Measurements from ENCODE around the gene LEFTY1. TPM values are rescaled to one million over a fixed set of nuclear protein-coding genes. Genes with fewer than 3 reads are reported as not detected.

Gene LEFTY1
- polyA plus RNA-seq, 1 donor from 2014 or later = 4.1 TPM

DNA sequence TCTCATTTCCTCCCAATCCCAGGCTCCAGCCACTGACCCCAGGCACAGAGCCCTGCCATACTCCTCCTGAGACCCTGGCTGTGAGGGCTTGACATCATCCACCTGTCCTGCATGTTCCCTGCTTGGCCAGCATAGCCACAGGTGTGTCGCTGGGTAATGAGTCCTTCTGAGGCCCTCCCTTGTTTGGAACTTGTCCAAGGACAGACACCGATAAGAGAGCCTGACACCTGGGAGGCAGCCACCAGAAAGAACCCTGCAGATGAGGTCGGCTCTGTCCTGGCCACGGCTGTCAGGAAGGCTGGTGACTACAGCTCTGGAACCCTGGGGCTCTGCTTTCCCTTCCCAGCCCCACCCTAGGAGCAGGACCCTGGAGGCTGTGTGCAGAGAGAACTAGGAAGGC is 41.3 kb downstream of the LEFTY1 start:
- Histone ChIP-seq H3K27me3 (ENCODE audit: insufficient read depth, low read depth, low read length) (no peaks in the 10 kb centered on the region), H3F3A (ENCODE audit: insufficient read depth, low read length, poor library complexity, severe bottlenecking) (no peaks in the 10 kb centered on the region), H3K36me3 (ENCODE audit: insufficient read depth, low read length) (no peaks in the 10 kb centered on the region), H3K9me2 (ENCODE audit: insufficient read depth, low read length) (no peaks in the 10 kb centered on the region), H3K79me2 (replicated peaks; ENCODE audit: insufficient read depth, low read length) (no peaks in the 10 kb centered on the region), H3K9me3 (ENCODE audit: low read length) (no peaks in the 10 kb centered on the region), H2AFZ (ENCODE audit: low read depth, low read length) (no peak overlapping the region), H3K4me3 (ENCODE audit: low read length) (no peak overlapping the region), H3K9ac (ENCODE audit: low read length) (no peak overlapping the region), H4K20me1 (ENCODE audit: insufficient read depth) (no peaks in the 10 kb centered on the region), H3K4me2 (ENCODE audit: low read length) (no peak overlapping the region), H3K27ac (ENCODE audit: low read length) (no peak overlapping the region)
- TF ChIP-seq EZH2 (IDR thresholded peaks at IDR 0.05; ENCODE audit: borderline replicate concordance, insufficient read depth, low read length, poor library complexity, severe bottlenecking) (no peak), POLR2AphosphoS5 (IDR thresholded peaks at IDR 0.05) (no peak), TAF1 (IDR thresholded peaks at IDR 0.05; ENCODE audit: low read depth) (no peak), EP300 (conservative IDR thresholded peaks at IDR 0.05; ENCODE audit: poor library complexity, severe bottlenecking) (no peak), MXI1 (conservative IDR thresholded peaks at IDR 0.05; ENCODE audit: poor library complexity, severe bottlenecking) (no peak)
- TF ChIP-seq, protein P1, sequence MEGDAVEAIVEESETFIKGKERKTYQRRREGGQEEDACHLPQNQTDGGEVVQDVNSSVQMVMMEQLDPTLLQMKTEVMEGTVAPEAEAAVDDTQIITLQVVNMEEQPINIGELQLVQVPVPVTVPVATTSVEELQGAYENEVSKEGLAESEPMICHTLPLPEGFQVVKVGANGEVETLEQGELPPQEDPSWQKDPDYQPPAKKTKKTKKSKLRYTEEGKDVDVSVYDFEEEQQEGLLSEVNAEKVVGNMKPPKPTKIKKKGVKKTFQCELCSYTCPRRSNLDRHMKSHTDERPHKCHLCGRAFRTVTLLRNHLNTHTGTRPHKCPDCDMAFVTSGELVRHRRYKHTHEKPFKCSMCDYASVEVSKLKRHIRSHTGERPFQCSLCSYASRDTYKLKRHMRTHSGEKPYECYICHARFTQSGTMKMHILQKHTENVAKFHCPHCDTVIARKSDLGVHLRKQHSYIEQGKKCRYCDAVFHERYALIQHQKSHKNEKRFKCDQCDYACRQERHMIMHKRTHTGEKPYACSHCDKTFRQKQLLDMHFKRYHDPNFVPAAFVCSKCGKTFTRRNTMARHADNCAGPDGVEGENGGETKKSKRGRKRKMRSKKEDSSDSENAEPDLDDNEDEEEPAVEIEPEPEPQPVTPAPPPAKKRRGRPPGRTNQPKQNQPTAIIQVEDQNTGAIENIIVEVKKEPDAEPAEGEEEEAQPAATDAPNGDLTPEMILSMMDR (IDR thresholded peaks at IDR 0.05; ENCODE audit: poor library complexity, severe bottlenecking) = no peak

DNA sequence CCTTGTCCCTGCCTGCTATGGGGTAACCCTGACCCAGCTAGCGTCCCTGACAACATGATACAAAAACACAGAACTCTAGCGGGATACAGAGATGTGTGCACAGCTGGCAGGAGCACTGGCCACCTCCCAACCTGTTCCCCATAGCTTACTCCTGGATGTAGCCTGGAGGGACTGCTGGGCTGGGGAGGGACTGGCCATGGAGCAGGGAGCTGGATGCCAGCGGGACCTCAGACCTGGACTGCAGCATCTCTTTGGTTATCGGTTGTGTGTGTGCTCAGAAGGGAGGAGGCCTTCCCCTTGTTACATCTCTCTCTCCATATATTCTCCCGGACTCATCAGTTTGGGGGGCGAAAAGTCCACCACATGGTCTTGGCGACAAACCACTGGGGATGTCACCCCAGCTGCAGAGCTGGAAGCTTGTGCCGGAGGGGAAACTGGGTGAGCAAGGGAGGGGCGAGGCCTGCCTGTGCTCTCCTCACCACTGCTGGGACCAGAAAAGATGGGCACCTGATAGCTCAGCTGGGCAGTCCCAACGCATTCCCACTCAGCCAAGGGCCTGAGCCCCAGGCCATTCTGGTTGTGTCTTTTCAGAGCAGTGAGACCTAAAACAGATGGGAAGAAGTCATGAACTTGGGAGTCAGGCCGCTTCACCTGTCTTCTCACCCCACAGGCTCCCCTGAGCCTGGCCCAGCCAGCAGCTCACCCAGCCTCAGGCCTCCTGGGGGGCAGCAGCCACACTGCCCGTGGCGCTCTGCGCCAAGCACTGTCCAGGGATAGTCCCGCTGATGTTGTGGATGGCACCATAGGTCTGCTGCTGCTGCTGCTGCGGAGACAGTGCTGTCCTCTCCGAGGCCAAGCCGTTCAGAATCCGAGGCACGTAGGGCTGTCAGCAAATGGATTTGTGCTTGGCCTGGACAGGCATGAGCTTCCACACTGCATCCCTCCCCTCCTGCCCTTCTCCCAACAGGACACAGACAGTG is 42.3 kb downstream of the LEFTY1 start:
- no peak overlapping the region for H2AFZ ChIP-seq (ENCODE audit: low read depth, low read length)
- no peak overlapping the region for H3K27ac ChIP-seq (ENCODE audit: low read length)
- no peaks in the 10 kb centered on the region for H4K20me1 ChIP-seq (ENCODE audit: insufficient read depth)
- no peak overlapping the region for H3K9ac ChIP-seq (ENCODE audit: low read length)
- H3K79me2 ChIP-seq (replicated peaks; ENCODE audit: insufficient read depth, low read length) = no peaks in the 10 kb centered on the region
- H3K27me3 ChIP-seq (ENCODE audit: insufficient read depth, low read depth, low read length) = no peaks in the 10 kb centered on the region
- no peaks in the 10 kb centered on the region for H3K36me3 ChIP-seq (ENCODE audit: insufficient read depth, low read length)
- no peak overlapping the region for H3K4me2 ChIP-seq (ENCODE audit: low read length)
- no peak overlapping the region for H3K4me3 ChIP-seq (ENCODE audit: low read length)
- H3K9me2 ChIP-seq (ENCODE audit: insufficient read depth, low read length) = no peaks in the 10 kb centered on the region
- no peaks in the 10 kb centered on the region for H3K9me3 ChIP-seq (ENCODE audit: low read length)
- TF ChIP-seq SMC3 (conservative IDR thresholded peaks at IDR 0.05; ENCODE audit: poor library complexity) = no peak
- no peak for TF ChIP-seq MXI1 (conservative IDR thresholded peaks at IDR 0.05; ENCODE audit: poor library complexity, severe bottlenecking)
- TF ChIP-seq POLR2AphosphoS5 (IDR thresholded peaks at IDR 0.05) = no peak
- no peak for TF ChIP-seq EZH2 (IDR thresholded peaks at IDR 0.05; ENCODE audit: borderline replicate concordance, insufficient read depth, low read length, poor library complexity, severe bottlenecking)
- no peak for TF ChIP-seq TAF1 (IDR thresholded peaks at IDR 0.05; ENCODE audit: low read depth)
- no peak for TF ChIP-seq EP300 (conservative IDR thresholded peaks at IDR 0.05; ENCODE audit: poor library complexity, severe bottlenecking)
- TF ChIP-seq, protein P1 (IDR thresholded peaks at IDR 0.05; ENCODE audit: poor library complexity, severe bottlenecking) = no peak
- TF ChIP-seq, protein P2, sequence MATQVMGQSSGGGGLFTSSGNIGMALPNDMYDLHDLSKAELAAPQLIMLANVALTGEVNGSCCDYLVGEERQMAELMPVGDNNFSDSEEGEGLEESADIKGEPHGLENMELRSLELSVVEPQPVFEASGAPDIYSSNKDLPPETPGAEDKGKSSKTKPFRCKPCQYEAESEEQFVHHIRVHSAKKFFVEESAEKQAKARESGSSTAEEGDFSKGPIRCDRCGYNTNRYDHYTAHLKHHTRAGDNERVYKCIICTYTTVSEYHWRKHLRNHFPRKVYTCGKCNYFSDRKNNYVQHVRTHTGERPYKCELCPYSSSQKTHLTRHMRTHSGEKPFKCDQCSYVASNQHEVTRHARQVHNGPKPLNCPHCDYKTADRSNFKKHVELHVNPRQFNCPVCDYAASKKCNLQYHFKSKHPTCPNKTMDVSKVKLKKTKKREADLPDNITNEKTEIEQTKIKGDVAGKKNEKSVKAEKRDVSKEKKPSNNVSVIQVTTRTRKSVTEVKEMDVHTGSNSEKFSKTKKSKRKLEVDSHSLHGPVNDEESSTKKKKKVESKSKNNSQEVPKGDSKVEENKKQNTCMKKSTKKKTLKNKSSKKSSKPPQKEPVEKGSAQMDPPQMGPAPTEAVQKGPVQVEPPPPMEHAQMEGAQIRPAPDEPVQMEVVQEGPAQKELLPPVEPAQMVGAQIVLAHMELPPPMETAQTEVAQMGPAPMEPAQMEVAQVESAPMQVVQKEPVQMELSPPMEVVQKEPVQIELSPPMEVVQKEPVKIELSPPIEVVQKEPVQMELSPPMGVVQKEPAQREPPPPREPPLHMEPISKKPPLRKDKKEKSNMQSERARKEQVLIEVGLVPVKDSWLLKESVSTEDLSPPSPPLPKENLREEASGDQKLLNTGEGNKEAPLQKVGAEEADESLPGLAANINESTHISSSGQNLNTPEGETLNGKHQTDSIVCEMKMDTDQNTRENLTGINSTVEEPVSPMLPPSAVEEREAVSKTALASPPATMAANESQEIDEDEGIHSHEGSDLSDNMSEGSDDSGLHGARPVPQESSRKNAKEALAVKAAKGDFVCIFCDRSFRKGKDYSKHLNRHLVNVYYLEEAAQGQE (IDR thresholded peaks at IDR 0.05; ENCODE audit: borderline replicate concordance) = no peak
- no peaks in the 10 kb centered on the region for H3F3A ChIP-seq (ENCODE audit: insufficient read depth, low read length, poor library complexity, severe bottlenecking)
